OCI-LY3 (cell line): Measurements from ENCODE around the gene TTC7B.

Source experiments
- EZH2phosphoT487 ChIP-seq: fragments of 200-600 bp; shearing (Covaris generic); IDR thresholded peaks from 2 replicates; pipeline ENCODE4 v1.6.1; 2018; ENCODE audit warnings: antibody characterized with exemption, mixed run types, low read depth
- TF ChIP-seq, protein P1 (sequence below): fragments of 200-600, 300-600 bp; sonication (generic); IDR thresholded peaks from 2 replicates; pipeline ENCODE4 v1.5.1; 2014; ENCODE audit warnings: antibody characterized with exemption, low read length, low read depth

DNA sequence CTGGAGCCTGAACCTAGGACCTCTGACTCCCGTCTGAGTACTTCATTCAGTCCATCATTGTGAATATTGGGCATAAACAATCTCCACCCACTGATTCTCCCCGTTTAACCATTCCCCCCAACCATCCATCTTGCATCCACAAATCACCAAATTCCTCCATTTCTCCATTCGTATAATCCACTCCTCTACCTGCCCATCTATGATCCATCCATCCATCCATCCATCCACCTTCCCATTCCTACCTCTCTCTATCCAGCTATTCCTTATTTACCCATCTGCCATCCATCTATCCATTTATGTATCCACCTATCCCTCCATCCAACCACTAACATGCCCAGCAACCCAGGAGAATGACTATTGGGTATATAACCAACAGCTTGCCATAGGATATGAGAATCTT, 331.9 kb downstream of the TTC7B start:
- TF ChIP-seq, protein P1, sequence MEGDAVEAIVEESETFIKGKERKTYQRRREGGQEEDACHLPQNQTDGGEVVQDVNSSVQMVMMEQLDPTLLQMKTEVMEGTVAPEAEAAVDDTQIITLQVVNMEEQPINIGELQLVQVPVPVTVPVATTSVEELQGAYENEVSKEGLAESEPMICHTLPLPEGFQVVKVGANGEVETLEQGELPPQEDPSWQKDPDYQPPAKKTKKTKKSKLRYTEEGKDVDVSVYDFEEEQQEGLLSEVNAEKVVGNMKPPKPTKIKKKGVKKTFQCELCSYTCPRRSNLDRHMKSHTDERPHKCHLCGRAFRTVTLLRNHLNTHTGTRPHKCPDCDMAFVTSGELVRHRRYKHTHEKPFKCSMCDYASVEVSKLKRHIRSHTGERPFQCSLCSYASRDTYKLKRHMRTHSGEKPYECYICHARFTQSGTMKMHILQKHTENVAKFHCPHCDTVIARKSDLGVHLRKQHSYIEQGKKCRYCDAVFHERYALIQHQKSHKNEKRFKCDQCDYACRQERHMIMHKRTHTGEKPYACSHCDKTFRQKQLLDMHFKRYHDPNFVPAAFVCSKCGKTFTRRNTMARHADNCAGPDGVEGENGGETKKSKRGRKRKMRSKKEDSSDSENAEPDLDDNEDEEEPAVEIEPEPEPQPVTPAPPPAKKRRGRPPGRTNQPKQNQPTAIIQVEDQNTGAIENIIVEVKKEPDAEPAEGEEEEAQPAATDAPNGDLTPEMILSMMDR = no peak
- no peak for TF ChIP-seq EZH2phosphoT487
